Measurements from ENCODE around the gene NAGLU. TPM values are rescaled to one million over a fixed set of nuclear protein-coding genes. Genes with fewer than 3 reads are reported as not detected.
"Not testable (repeated sequence)": the region's sequence is repeated elsewhere in the genome, so short reads cannot be mapped to it uniquely, and the experiment has no call there.

The NAGLU gene
- total RNA-seq, 4 donors from 2014 or later = 56.7 to 140 (median 101) TPM

- no peak for DNase-seq
- WGBS, 2 donors = 81 to 84% methylated on average over 38 to 43 of the region's 45 CpGs
- no peaks in the 10 kb centered on the region for H3K36me3 ChIP-seq
Observed at GRCh38 chr17:42553161-42553818, 17.2 kb downstream of the NAGLU start.

GRCh38 chr17:42553866-42554249, 17.8 kb downstream of the NAGLU start:
- Histone ChIP-seq H3K9me3 (no peaks in the 10 kb centered on the region), H3K27me3 (no peaks in the 10 kb centered on the region), H3K4me1 (peaks cover 15 to 18% of the 10 kb centered on the region in 2 donors), H3K4me3 (replicated peaks in 1 of 3) (peak overlapping the region; percentile 37 to 74 (median 59)), H3K36me3 (no peaks in the 10 kb centered on the region), H3K27ac (peak overlapping the region; percentile 71 to 94 (median 86))
- no peak for TF ChIP-seq POLR2A (IDR thresholded peaks at IDR 0.05)
- no peak for TF ChIP-seq CTCF (IDR thresholded peaks at IDR 0.05)
- no peak for DNase-seq
- WGBS, 2 donors = 57 to 60% methylated on average over 11 to 15 of the region's 16 CpGs
- intact Hi-C loops (cut with DNase I) = no loop called here

More at GRCh38 chr17:42553161-42553818, 17.2 kb downstream of the NAGLU start:
- H3K9me3 ChIP-seq = no peaks in the 10 kb centered on the region
- peaks cover 20 to 23% of the 10 kb centered on the region in 2 donors for H3K4me1 ChIP-seq
- no peak for TF ChIP-seq CTCF (IDR thresholded peaks at IDR 0.05)
- intact Hi-C loops (cut with DNase I) = no loop called here
- H3K27me3 ChIP-seq = no peaks in the 10 kb centered on the region
- no peak overlapping the region for H3K27ac ChIP-seq
- peak overlapping the region in 1 of 3 donors; percentile 74 for H3K4me3 ChIP-seq (replicated peaks in 1 of 3)

GRCh38 chr17:42554250-42555121, 18.4 kb downstream of the NAGLU start:
- Histone ChIP-seq H3K27me3 (no peaks in the 10 kb centered on the region), H3K4me3 (replicated peaks in 1 of 3) (peak overlapping the region; percentile 37 to 74 (median 59)), H3K27ac (peak overlapping the region; percentile 71 to 94 (median 86)), H3K36me3 (no peaks in the 10 kb centered on the region), H3K4me1 (peaks cover 13 to 16% of the 10 kb centered on the region in 2 donors), H3K9me3 (no peaks in the 10 kb centered on the region)
- peak; percentile 89 to 91 for DNase-seq
- 0 to 1% methylated on average over 19 to 40 of the region's 82 CpGs for WGBS, 2 donors
- peak in 1 of 6 experiments; percentile 16 for TF ChIP-seq CTCF (IDR thresholded peaks at IDR 0.05)
- TF ChIP-seq POLR2A (IDR thresholded peaks at IDR 0.05) = peak; percentile 4 to 92
- intact Hi-C loops (cut with DNase I) = no loop called here

GRCh38 chr17:42555122-42555622, 19.1 kb downstream of the NAGLU start:
- peak overlapping the region; percentile 71 to 94 (median 86) for H3K27ac ChIP-seq
- WGBS, 2 donors = 24 to 25% methylated on average over 4 of the region's 4 CpGs
- no peak for DNase-seq
- H3K27me3 ChIP-seq = no peaks in the 10 kb centered on the region
- H3K9me3 ChIP-seq = no peaks in the 10 kb centered on the region
- H3K4me1 ChIP-seq = peaks cover 13 to 16% of the 10 kb centered on the region in 2 donors
- TF ChIP-seq POLR2A (IDR thresholded peaks at IDR 0.05) (no peak), CTCF (IDR thresholded peaks at IDR 0.05) (no peak)
- H3K36me3 ChIP-seq = no peaks in the 10 kb centered on the region
- H3K4me3 ChIP-seq (replicated peaks in 1 of 3) = peak overlapping the region; percentile 37 to 74 (median 59)
- intact Hi-C loops (cut with DNase I) = no loop called here

GRCh38 chr17:42555961-42556617, 20.0 kb downstream of the NAGLU start:
- 52 to 53% methylated on average over 4 to 5 of the region's 5 CpGs for WGBS, 2 donors
- intact Hi-C loops (cut with DNase I); H3K27me3 ChIP-seq; H3K27ac ChIP-seq; H3K9me3 ChIP-seq; H3K4me3 ChIP-seq (replicated peaks in 1 of 3); H3K36me3 ChIP-seq; DNase-seq: not testable (repeated sequence)
- peaks cover 13 to 16% of the 10 kb centered on the region in 2 donors for H3K4me1 ChIP-seq
